Measurements from ENCODE around the gene OR1M1.

The OR1M1 gene

DNA sequence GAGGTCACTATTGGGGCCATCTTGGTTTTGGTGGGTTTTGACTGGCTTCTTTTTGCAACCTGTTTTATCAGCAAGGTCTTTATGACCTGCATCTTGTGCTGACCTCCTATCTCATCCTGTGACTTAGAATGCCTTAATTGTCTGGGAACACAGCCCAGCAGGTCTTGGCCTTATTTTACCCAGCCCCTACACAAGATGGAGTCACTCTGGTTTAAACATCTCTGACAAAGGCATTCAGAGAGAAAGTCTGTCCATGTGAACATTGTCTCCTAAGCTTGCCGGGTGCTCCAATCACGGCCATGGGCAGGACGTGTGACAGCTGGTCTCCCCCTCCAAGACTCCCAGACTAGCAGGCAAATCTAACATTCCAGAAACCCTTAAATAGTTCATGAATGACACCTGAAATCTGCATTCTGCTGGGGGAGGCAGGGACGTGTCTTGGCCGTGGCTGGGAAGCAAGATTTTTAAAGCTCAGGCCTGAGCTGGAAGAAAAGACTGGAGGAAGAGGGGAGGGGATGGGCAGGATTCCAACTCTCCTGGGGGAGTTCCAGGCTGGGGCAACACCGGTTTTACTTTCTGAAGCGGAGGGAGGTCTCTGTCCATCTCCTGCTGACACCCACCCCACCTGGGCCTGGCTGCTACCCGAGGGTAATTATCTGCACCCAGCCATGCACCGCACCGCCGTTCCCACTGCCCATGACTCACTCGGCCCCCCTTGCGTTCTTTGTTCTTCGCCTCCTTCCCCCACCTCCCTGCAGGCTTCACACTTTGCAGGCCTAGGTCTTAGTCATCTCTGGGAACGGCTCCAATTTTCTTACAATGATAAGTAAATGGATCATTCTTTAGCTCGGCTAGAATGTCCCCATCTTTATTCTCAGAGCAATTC, 11.6 kb upstream of the OR1M1 start:
- no peak for DNase-seq

DNA sequence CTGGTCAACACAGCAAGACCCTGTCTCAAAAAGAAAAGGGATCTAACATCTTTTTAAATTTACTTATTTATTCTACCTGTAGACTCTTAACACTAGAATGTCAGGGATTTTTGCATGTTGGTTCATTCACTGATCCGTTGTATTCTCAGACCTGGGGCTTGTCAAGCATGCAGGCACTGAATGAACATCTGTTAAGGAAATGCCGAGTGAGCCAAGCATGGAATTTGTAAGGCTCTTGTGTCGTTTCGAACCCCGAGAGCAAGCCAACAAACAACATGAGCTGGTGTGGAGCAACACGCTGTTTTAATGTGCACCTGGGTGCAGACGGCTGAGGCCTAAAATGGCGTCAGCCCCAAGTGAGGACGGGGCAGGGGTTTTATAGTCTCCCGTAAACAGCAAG, 10.0 kb upstream of the OR1M1 start:
- no peak for DNase-seq

DNA sequence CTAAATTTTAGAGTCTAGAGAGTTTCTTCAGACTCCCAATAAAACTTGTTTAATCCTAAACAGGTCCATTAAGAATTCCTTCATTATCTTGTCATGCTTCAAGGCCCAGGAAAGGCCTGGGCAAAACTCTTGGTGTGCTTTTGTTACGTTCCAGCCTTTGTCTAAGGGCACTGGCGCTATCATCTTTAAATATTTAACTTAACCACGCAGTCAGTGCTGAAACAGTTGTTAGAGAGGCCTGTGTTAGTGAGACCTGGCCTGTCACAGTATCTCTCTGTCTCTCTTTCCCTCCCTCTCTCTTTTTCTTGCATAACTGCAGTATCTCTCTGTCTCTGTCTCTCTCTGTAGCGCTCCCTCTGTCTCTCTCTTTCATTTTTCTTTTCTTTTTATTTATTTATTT, 8.2 kb upstream of the OR1M1 start:
- no peak for DNase-seq

DNA sequence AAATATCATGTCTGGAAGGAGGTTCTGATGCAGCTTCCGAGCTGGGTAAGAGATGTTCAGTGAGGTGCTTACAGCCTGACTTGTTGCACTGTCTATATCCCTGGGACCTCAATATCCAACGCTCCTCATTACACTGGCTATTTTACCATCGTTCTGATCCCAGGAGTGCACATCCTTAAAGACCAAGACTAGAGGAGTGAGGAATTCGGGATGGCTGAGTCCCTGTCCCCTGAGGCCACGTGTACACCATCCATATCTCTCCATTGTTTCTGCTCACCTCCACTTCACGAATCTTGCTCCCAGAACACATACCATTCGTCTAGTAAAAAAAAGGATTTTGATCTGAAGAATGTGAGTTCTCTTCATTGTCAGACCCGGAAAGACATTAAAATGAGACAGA, 20.5 kb downstream of the OR1M1 start, which contains the start of gene OR7G2:
Gene OR7G2 (minus strand): TSS at position 101 of the 400 bp plus-strand sequence. CDS start 4,232 bp downstream, outside the sequence.
- DNase-seq: no peak

DNA sequence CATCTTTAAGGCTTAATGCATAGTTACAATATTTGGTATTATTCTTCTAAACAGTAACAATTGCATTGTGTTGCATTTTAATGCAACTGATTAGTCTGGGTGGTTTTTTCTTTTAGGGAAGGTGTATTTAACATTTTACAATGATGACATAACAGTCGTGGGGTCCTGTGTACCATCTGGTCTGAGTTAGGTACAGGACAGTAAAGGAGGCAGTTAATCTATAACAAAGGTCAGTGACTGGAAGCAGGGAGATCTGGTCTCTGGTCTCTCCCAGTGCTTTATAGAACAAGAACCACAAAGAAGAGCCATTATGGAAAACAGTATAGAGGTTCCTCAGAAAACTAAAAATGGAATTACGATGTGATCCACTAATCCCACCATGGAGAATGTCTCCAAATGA, 23.1 kb downstream of the OR1M1 start:
- DNase-seq: no peak

DNA sequence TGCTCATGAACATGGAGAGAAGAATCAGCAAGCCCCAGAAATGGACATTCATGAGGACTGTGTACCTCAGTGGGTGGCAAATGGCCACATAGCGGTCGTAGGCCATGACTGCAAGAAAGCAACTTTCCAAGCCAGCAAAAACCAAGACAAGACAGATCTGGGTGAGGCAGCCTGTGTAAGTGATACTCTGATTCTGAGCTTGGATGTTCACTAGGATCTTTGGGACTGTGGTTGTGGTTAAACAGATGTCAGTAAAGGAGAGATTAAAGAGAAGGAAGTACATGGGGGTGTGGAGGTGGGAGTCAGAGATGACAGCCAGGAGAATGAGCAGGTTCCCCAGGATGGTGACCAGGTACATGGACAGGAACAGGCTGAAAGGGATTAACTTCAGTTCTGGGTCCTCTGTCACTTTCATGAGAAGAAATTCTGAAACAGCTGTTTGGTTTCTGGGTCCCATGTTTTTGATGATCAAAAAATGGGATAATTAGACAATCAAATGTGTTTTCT, 28.5 kb downstream of the OR1M1 start, which contains the start of gene OR7G1:
Gene OR7G1 (minus strand): TSS at position 457 of the 507 bp plus-strand sequence. CDS start 0 bp downstream, at position 457.
- no peak for DNase-seq

DNA sequence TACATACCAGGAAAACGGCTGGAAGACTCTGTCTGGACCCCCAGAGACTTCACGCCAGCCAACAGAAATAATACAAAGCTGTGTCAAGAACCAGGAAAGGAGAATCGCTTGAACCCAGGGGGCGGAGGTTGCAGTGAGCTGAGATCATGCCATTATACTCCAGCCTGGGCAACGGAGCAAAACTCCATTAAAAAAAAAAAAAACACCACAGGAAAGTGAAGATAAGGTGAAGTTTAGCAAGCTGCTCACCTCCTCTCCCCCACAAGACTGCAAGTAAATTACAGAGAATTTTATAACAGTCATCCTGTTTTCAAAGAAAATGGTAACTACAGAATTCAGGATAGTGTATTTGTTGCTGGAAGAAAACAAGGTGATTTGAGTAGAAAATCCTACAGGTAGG, 29.7 kb downstream of the OR1M1 start:
- no peak for DNase-seq

DNA sequence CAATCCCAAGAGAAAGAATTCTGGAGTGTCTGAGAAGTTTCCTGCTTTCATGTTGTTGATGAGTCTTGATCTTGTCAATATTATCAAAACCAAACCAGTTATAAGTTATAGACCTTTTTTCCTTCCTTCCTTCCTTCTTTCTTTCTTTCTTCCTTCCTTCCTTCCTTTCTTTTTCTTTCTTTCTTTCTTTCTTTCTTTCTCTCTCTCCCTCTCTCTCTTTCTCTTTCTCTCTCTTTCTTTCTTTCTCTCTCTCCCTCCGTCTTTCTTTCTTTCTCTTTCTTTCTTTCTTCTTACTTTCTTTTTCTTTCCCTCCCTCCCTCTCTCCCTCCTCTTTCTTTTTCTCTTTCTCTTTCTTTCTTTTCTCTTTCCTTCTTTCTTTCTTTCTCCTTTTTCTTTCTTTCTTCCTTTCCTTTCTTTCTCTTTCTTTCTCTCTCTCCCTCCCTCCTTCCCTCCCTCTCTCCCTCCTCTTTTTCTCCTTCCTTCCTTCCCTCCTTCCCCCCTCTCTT, 40.1 kb downstream of the OR1M1 start, which contains the start of gene OR7G3:
Gene OR7G3 (minus strand): TSS at position 51 of the 506 bp plus-strand sequence. CDS start 0 bp downstream, at position 51.
- DNase-seq: no peak

DNA sequence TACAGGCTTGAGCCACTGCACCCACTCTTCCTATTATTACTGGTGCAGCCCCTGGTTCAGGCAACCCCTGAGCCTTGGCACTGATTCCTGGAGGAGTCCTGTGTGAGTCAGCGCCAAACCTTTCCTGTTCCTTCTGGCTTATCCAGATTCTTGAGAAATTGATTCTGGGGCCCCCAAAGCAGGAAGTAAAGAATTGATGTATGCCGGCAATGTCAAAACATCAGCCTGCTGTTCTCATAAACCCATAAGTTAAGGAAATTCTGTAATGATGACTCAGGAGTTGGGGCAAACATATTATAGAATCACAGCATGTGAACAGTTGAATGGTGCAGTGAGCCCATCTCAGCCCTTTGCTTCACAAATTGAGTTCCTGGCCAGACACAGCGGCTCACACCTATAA, 41.3 kb downstream of the OR1M1 start:
- peak; percentile 81 to 85 for DNase-seq

DNA sequence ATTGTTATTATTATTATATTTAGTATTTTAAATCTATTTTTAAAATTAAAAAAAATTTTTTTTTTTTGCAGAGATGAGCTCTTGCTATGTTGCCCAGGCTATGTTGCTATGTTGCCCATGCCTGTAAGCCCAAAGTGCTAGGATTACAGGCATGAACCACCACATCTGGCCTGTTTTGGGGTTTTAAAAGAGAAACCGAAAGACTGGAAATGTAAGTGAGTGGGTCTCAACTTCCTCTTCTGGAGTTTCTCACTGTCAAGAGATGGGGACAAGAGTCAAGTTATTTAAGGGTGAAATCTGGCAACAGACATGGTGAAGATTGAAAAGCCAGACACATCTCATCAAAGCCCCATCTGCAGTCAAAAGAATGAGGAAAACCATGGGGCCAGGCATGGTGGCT, 44.1 kb downstream of the OR1M1 start:
- peak; percentile 62 to 67 for DNase-seq

DNA sequence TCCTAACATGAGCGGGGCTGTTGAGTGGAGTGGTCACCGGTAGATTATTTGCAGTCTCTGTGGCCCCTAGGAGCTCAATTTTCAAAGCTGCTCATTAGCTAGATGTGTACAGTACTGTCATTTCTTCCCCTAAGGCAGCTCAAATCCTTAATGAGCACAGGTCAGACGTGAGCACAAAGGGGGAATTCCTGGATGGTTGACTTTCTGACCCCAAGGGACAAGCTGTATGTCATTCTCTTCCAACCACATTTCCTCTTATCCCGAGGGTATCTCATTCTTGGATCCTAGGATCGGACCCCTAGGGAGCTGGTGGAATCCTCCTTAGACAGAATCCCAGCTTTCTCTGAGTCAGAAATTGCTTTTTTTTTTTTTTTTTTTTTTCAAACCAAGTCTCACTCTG, 45.6 kb downstream of the OR1M1 start:
- no peak for DNase-seq

DNA sequence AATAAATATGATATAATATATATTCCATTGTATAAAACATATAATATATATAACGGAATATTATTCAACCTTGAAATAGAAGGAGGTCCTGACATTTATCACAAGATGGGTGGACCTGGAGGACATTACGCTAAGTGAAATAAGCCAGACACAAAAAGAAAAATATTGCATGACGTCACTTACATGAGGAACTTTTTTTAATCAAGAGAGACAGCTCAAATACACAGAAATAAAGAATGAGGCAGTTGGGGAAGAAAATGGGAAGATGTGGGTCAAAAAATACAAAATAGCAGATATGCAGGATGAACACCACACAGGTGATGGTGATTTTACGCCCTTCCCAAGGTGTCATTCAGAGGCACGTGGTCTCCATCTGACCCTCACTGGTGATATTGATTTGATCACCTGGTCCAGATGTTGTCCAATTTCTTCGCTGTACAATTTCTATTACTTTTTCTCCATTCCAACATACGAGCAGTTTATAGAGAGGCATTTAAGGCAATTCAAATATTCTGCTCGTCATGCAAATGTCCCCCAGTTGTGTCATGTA, 52.8 kb downstream of the OR1M1 start:
- DNase-seq: no peak

DNA sequence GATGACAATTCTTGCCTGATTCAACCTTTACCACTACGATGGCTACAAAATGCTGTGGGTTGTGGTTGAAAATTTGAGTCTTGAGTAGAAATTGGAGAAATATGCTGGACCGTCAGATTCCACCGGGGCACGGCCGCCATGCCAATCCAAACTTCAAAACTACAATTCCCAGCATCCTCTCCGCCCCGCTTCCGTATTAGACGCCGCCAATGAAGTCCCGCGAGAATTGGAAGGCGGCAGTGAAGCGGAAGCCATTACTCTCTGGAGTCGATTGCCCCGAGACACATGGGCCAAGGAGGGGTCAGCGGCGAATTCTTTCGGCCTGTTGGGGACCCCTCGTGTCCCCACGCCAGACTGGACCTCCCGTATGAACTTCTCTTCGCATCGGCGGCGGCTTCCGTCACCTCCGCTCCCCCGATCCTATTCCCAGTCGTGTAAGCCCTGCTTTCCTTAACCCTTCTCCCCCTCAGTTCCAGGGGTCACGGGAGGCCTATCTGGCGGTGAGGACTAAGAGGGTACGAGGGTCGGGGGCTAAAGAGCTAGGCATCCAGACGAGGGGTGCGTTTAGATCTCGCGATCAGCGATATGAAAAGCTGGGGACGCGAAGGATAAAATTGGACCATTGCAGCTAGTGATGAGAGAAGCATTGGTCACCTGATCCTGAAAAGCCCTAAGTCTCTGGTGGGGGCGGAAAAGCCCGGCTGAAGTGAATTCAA, 53.5 kb downstream of the OR1M1 start, which contains the start of gene ZNF317:
Gene ZNF317 (plus strand): TSS at position 239 of the 716 bp plus-strand sequence. CDS start 15,620 bp downstream, outside the sequence.
- peak; percentile 95 to 96 for DNase-seq

DNA sequence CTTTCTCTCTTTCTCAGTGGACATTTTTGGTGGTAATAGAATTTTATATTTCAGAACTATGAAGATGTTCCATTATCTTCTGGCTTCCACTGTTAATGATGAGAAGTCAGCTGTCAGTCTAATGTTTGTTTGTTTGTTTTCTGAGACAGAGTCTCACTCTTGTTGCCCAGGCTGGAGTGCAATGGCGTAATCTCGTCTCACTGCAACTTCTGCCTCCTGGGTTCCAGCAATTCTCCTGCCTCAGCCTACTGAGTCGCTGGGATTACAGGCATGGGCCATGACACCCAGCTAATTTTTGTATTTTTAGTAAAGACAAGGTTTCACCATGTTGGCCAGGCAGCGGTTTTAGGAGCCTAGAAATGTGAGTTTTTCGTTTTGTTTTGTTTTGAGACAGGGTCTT, 58.1 kb downstream of the OR1M1 start:
- peak in 1 of 2 donors; percentile 13 for DNase-seq

Measured in inflammatory macrophage (primary cell).